Activated CD8-positive, alpha-beta memory T cell treated with anti-CD3 and anti-CD28 coated beads for 1 hour (primary cell): Measurements from ENCODE around the gene TMEM191C.
"Not testable (repeated sequence)": the region's sequence is repeated elsewhere in the genome, so short reads cannot be mapped to it uniquely, and the experiment has no call there.

Source experiments
- DNase-seq, 2 donors: peaks; one replicate each; pipeline ENCODE4 v3.0.0-alpha.2; 2020; ENCODE audit warnings: low read depth in 1 of 2; ENCODE audit errors: extremely low read depth in 1 of 2

TMEM191C gene

DNA sequence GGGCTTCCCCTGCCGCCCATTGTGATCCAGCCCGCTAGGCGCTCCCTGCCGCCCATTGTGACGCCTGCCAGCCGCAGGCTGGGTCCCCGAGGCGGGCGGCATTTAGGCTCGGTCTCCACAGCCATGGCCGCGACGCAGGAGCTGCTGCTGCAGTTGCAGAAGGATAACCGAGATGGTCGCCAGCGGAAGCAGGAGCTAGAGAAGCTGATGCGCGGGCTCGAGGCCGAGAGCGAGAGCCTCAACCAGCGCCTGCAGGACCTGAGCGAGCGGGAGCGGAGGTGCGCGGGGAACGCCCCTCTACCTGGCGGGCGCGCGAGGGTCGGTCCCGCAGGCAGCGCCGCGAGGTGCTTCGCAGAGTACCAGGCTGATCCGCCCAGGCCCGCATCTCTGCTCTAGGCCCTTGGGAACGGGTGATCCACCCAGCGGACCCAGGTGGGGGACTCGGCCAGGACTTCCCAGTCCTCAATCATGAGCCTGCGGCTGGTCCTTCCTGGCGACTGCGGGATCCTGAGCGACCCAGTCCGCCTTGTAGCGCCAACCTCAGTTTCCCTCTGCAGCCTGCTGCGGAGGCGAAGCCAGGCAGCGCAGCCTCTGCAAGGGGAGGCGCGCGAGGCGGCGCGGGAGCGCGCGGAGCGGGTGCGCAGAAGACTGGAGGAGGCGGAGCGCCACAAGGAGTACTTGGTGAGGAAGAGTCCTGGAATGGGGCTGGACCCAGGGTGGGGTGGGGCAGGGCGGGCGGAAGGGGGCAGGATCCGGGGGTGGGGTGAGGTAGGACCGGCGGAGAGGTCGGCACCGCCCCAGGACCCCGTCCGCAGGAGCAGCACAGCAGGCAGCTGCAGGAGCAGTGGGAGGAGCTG, at the start of gene TMEM191C:
Gene TMEM191C (plus strand): TSS at position 51 of the 857 bp plus-strand sequence. CDS start 73 bp downstream, at position 124.
- DNase-seq = not testable (repeated sequence)

DNA sequence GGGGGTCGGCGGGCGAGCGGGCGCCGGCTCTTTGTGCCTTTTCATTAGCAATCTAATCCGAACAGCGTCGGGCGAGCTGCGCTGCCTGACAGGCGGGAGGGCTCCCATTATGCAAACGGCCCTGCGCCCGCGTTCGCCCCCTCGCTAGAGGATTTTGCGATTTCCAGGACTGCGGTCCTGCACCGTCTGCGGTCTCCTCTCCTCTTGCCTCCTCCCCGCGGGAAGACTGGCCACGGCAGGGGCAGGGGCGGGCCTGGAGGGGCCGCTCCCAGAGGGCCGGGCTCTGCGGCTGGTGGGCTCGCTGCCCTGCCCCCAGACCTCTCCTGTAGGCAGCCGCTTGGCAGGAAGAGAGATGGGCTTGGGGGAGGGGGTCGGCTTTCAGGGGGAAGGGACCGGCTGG, 49.3 kb upstream of the TMEM191C start:
- DNase-seq = not testable (repeated sequence)

DNA sequence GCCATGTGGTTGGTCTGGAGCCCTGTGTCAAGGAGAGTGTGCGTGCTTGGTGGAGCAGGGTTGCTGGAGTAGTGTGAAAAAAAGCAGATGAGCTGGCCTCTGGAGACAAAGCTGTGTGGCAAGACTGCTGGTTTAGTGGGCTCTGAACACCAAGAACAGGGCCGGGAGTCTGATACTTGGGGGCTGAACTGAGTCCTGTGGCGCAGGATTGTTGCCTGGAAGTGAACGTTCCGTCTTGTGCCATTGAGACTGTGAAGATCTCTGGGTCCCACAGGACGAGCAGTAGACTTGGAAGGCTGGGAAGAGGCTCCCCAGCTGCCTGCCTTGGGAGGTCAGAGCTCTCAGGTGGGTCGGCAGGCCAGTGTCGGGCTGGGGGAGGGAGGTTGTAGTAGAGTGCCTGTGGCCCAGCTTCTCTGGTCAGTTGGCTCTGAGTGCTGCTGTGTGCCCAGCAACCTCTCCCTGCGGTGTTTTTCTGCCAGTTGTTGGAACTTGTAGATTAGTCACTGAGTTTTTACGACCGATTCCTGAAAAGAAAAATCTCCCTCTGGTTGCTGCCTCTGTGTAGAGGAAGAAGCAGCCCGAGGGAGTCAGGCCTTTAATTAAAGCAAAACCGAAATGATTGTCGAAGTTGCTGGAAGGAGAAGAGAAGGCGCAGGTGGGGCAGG, 48.1 kb upstream of the TMEM191C start:
- not testable (repeated sequence) for DNase-seq

DNA sequence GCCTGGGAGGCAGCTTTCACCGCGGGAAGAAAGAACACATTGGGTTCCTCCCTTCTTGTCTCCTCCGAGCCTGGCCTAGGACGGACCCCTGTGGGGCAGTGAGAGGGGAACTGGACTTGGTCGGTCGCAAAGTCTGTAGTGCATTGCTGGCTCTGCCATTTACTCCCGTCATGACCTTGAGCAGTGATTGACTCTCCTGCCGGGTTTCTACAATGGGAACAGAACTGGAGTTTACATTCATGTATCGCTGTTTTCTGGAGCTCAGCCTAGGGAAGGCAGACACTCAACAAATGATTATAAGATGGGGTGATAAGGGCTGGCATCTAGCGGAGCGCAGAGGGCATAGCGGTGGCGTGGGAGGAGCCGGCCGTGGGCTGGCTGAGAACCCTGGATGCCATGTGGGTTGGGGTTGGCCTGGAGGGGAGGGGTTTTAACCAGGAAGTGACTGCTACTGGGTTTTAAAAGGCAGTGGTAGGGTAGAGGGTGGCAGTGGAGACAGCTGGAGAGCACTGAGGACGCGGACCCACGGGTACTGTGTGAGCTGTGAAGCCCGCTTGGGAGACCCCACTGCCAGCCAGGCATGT, 46.9 kb upstream of the TMEM191C start:
- not testable (repeated sequence) for DNase-seq

DNA sequence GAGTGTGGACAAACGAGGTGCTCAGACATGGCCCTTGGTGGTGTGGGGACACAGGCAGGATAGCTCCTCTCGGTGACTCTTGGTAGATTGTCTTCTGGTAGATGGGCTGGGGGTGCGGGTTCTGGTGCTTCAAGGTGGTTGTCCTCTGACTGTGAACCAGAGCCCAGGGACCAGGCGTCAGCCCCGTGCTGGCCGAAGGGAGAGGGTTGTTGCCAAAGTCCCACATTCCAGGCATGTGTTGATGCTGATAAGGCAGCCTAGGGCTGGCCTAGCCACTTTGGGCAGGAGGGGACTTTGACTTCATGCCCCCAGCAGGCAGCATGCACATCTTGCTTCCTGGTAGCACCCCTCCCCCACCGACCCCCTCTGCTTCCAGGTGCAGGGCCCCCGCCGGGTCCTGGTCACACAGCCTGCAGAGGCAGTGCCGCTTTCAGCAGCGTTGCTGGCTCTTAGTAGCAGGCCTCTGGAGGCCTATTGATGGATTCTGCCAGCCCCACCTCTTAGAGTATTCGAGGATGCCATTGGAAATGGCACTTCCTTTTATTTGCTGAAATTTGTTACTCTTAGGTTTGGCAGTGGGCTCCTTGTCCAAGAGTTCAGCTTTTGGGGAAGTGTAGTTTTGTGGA, 43.0 kb upstream of the TMEM191C start:
- not testable (repeated sequence) for DNase-seq

DNA sequence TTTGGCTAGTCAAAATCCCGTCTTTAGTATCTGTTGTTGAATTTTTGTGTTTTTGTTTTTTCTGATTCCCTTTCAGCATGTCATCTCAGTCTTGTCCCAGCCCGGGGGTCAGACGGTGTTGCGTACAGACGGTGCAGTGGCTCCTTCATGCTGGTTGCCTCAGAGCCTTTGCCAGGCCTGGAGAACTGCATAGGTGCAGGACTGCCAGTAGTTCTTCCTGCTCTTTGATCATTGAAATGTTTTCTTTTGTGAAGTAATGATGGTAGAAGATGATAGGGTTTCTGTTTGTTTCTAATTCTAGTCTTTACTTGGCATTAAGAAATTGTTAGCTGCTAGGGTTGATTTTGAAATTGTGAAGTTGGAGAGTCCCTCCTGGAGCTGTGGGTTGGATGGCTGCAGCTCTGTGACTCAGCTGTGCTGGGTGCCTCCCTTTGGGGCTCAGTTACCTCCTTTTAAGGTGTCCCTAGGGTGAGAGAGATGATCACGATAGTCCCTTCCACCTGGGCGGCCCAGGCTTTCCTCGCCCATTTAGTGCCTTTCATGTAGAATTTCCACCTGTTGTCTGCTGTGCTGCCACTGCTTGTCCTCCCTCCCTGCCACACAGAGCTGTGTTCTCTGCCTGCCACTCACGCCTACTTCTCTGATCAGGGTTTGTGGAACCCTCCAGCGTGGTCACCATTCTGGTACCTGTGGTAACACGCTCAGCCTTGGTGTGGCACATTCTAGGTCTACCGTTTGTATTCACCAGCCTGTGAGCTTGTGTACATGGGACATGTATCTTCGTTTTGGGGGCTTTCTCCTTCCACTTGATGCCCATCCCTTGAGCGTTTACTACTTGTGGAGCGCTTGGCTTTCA, 32.6 kb upstream of the TMEM191C start:
- not testable (repeated sequence) for DNase-seq

DNA sequence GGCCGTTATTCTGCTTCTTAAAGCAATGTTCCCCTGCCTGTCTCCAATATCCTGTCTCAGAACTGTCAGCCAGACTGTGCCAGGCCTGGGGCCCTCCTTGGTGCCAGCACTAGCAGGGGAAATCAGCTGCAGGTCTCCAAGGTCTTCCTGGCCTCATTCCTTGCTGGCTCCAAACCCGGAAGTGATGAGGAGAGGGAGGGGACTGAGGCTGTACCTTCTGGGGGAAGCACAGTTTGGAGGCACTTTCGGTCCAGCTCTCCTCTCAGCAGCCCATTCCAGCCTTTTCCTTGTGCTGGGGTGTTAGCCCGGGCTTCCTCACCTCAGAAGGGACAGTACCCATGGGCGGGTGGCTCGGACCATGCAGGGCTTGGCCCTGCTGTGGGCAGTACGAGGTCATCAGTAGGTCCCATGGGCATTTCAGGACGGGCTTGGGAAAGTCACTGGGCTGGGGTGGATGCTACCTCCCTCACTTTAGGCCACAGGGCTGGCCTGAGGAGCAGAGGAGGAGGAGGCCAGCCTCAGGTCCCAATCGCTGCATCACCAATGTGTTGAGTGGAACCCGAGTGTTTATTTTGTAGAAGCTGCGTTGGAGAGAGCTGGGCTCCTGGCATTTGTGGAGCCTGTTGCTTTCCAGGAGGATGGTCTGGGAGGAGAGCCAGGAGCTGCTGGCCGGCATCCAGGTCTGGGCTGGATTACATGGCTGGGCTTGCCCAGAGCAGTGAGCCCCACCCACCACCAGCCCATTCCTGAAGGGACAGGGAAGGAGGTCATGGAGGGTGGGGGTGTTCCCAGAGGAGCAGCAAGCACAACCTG, 31.0 kb upstream of the TMEM191C start:
- DNase-seq = not testable (repeated sequence)

DNA sequence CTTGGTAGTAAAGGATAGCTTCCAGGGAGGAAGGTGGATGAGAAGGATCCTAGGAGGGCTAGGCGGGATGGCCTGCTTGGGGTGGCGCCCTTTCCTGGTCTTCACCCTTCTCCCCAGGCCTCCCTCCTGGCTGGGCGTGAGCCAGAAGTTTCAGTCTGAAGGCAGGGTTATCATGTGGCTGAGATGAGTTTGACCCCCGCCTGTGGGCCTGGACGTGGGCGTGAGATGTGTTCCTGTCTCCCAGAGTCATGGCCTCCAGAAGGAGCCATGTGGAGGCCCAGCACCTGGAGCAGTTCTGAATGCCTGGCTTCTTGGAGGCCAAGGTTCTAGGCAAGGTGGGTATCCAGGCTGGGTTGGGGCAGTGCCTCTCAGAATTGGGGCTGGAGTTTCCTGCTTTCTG, 29.2 kb upstream of the TMEM191C start:
- not testable (repeated sequence) for DNase-seq

DNA sequence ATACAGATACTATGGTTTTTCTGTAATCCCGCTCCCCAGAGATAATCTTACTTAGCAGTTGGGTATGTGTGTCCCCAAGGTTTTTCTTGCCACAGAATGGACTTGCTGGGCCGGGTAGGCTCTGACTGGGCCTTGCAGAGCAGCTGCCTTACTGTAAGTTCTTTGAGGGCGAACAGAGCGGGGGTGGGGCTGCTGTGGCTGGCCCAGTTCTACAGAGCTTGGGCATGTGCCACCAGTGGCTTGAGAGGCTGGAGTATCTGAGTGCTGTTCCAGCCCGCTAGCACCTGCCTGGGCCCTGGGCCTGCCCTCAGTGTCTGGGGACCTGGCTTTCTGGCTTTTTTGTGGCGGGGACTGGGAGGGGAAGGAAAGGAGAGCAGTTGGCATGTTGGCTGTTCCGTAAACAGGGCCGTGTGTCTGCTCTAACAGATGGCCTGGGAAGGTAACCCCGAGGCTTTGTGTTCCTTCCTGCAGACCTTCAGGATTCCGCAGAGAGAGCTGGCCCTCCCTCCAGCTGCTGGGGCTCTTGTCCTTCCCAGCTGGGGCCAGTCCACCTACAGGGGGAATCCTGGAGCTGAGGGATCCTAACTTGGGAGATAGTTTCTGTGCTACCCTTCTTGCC, 27.1 kb upstream of the TMEM191C start:
- not testable (repeated sequence) for DNase-seq

DNA sequence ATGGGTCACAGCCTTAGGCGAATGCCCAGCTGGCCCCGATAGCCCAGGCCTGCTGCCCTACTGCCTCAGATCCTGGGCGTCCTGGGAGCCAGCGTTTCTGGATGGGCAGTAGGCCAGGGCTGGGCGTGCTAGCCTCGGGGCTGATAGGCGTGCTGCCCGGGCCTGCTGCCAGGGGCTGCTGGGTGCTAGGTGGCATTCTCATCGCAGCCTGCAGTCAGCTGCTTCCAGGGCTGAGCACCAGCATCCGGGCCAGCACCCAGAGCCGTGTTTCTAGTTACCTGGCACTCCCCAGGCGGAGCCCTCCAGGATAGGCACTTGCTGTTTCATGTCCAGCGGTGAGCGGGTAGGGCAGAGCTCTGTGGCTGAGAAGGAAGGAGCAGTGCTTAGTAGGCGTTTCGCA, 26.5 kb upstream of the TMEM191C start:
- not testable (repeated sequence) for DNase-seq

DNA sequence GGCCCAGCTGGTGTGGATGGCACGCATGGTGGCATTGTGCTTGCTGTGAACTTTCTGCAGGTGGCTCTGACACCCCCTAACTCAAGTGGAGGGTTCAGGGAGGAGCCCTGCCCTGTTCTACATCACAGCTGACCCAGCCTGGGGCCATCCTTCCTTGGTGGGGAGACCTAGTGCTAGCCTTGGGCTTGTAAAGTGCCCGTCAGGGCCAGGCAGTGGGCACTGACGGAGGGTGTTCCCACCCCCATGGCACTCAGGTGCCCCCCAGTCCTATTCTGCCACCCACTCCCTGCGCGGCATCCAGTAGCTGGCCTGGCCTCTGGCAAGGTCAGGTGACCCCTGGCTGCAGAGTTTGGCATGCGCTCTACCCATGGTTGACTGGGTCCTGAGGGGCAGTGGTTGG, 26.0 kb upstream of the TMEM191C start:
- DNase-seq = not testable (repeated sequence)

DNA sequence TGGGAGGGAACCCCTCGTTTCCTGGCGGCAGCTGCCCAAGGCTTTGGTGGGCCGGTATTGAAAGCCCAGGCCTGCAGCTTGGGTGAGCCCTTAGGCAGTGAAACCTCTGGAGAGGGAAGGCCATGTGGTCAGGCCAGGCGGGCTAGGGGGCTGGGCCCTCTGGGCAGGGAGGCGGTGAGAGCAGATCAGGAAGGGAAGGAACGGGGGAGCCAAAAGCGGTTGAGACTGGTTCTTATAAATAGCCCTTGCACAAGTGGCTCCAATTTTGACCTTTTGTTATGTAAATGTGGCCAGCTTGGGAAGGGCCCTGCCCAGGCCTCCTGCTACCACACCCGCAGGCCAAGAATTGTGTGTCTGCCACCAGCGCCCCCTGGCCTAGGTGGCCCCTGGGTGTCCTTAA, 25.1 kb upstream of the TMEM191C start:
- DNase-seq = not testable (repeated sequence)

DNA sequence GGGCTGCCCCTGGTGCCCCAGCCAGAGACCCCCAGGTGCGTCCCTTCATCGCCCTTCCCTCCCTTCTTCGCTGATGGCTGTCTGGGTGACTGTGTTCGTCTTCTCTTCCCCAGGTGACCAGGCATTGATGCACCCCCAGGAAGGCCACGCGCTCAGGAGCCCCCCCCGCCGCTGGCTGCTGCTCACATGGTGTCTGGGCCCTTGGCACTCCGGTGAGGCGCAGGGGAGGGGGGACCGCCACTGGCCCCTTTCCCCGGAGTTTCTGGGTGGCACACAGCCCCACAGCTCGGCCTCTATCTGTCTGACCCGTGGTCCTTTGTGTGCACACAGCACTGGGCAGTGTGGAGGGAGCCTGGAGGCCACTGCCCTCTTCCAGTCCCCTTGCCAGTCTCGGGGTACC, 24.5 kb upstream of the TMEM191C start:
- not testable (repeated sequence) for DNase-seq

DNA sequence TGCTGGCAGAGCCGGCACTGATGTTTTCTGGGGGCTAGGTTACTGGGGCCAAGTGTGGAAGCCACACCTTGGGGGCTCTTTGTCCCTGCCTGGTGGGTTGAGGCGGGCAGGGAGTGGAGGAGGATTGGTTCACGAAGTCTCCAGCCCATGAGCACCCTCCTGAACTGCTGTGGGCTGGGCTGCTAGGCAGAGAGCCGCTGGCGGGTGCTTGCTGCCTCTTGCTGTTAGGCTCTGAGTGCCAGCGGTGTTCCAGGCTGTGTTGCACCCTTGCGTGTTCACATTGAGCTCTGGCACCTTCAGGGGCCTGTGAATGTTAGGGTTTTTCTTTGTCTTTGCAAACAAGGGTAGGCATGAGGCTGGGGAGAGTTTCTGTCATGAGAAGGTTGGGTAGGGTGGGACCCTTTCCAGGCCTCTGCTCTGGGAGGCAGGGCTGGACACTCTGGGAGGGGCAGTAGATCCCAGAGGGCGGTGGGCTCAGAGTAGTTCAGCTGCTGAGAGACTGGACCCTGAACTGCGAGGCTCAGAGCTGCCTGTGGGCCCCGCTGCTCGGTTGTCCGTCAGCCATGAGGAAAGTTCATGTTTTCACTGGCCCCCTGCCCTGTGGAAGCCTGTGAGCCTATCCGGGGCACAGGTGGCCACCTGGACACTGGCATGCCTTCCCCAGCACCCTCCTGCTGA, 24.0 kb upstream of the TMEM191C start:
- DNase-seq = no peak

DNA sequence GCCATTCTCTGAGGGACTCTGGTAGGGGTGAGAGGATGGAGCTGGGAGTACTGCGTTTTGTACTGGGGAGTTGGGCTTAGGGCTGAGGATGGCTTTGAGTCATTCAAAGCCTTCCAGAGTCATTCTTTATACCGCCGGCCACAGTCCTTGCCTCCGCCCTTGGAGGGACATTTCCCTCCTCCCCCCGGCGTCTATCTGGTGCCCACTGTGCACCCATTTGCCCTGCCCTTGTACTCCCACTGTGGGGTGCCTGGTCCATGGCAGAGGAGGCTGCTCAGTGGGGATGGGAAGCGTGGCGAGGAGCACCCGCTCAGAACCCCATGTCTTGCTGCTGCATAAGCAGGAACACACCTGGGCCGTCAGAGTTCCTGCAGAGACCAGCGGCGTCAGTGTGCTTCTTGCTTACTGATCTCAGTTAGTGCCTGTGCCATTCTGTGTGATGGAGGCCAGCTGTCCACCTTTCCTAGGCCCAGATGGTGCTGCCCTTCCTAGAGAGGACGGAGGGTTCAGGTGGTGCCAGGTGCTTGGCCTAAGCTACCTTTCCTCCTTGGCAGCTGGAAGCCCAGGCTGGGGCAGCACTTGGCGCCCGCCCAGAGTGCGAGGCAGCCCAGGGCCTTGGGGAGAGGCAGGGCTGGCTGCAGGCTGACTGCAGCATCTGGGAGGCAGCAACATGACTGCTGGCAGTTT, 23.3 kb upstream of the TMEM191C start:
- DNase-seq = no peak

DNA sequence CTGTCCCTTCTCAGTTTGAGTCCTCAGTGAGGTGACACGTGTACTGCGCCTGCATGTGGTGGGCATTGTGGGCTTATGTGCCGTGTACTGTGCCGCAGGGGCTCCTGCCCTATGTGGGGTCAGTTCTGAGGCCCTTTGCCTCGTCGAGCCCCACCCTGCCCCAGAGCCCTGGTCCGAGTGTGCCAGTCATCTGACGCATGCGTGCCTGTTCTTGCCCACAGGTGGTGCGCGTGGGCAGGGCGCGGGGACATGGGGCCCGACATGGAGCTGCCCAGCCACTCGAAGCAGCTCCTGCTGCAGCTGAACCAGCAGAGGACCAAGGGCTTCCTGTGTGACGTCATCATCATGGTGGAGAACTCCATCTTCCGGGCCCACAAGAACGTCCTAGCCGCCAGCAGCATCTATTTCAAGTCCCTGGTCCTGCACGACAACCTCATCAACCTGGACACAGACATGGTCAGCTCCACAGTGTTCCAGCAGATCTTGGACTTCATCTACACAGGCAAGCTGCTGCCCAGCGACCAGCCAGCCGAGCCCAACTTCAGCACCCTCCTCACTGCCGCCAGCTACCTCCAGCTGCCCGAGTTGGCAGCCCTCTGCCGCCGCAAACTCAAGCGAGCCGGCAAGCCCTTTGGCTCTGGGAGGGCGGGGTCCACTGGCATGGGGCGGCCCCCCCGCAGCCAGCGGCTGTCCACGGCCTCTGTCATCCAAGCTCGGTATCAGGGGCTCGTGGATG, 22.3 kb upstream of the TMEM191C start:
- no peak for DNase-seq

DNA sequence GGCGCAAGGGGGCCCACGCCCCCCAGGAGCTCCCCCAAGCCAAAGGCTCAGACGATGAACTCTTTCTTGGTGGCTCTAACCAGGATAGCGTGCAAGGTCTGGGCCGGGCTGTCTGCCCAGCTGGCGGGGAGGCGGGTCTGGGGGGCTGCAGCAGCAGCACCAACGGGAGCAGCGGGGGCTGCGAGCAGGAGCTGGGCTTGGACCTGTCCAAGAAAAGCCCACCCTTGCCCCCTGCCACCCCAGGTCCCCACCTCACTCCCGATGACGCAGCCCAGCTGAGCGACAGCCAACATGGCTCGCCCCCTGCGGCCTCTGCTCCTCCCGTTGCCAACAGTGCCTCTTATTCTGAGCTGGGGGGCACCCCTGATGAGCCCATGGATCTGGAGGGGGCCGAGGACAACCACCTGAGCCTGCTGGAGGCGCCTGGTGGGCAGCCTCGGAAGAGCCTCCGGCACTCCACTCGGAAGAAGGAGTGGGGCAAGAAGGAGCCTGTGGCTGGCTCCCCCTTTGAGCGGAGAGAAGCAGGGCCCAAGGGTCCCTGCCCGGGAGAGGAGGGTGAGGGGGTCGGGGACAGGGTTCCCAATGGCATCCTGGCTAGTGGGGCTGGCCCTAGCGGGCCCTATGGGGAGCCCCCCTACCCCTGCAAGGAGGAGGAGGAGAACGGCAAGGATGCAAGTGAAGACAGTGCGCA, 21.6 kb upstream of the TMEM191C start:
- no peak for DNase-seq
